GM12878 (cell line): ENCODE data around the gene HOXB1. TPM values are rescaled to one million over a fixed set of nuclear protein-coding genes. Genes with fewer than 3 reads are reported as not detected.

Experiments used
- ATAC-seq: fragments of 200-7000 bp; cut with Tn5 transposase; 3 replicates; pipeline ENCODE4 v1.9.1; 2020; ENCODE audit warnings: mild to moderate bottlenecking, moderate library complexity
- BruUV-seq: library from RNA; stranded (reverse); fragments of 400-500 nt; replicated peaks from 2 replicates; lab custom pipeline; 2021; lab: Mats Ljungman, UMichigan
- CTCF ChIA-PET: fragments of 300-600 bp; sonication (Branson Sonifier 250); formaldehyde crosslinking; extraction: SDS; loops from one replicate; lab custom pipeline; 2021; ENCODE audit warnings: inconsistent platforms; lab: Yijun Ruan, JAX
- POLR2A ChIA-PET: fragments of 350-600 bp; formaldehyde crosslinking; extraction: SDS; loops from one replicate; lab custom pipeline; 2021; ENCODE audit warnings: inconsistent platforms; lab: Charles Lee
- RAD21 ChIA-PET: fragments of 300-600 bp; sonication (Branson Sonifier 250); formaldehyde crosslinking; loops from one replicate; lab custom pipeline; 2023; ENCODE audit warnings: antibody characterized with exemption; ENCODE audit not compliant: unreplicated experiment; lab: Charles Lee
- SMC1A ChIA-PET: fragments of 300-600 bp; sonication (Branson Sonifier 250); formaldehyde crosslinking; loops from one replicate; lab custom pipeline; 2023; ENCODE audit not compliant: unreplicated experiment, uncharacterized antibody; lab: Charles Lee
- DNase-seq: peaks from one replicate; pipeline ENCODE4 v3.0.0-alpha.2; 2011; ENCODE audit warnings: low read depth, low spot score
- FAIRE-seq: peaks from 3 replicates; lab custom pipeline; 2011; peaks lifted over from hg19 to GRCh38; lab: Jason Lieb, UNC
- H2AFZ ChIP-seq: 2 replicates; pipeline ENCODE4 v1.6.0; 2011; ENCODE audit warnings: low read depth, low read length, control low read depth; ENCODE audit not compliant: control insufficient read depth
- H3K27ac ChIP-seq: 2 replicates; pipeline ENCODE4 v1.5.1; 2011; ENCODE audit warnings: control low read depth; ENCODE audit not compliant: control insufficient read depth, insufficient read depth
- H3K27me3 ChIP-seq, 2 experiments: replicated peaks in 1 of 2; 2 replicates each; pipeline versions ENCODE4 v1.6.0 to v1.6.1; 2011; ENCODE audit warnings: low read length in 1 of 2; ENCODE audit not compliant: control insufficient read depth in 2 of 2, insufficient read depth in 2 of 2
- H3K36me3 ChIP-seq, 2 experiments: 2 replicates each; pipeline ENCODE4 v1.5.1; 2011; ENCODE audit warnings: low read length in 1 of 2; ENCODE audit not compliant: control insufficient read depth in 2 of 2, insufficient read depth in 2 of 2
- H3K4me1 ChIP-seq: 2 replicates; pipeline ENCODE4 v1.6.1; 2011; ENCODE audit warnings: mild to moderate bottlenecking, low read length, moderate library complexity, mixed read lengths; ENCODE audit not compliant: control insufficient read depth, insufficient read depth
- H3K4me2 ChIP-seq: 2 replicates; pipeline ENCODE4 v1.6.0; 2011; ENCODE audit warnings: control low read depth; ENCODE audit not compliant: control insufficient read depth, insufficient read depth
- H3K4me3 ChIP-seq: fragments of 200-600 bp; sonication (generic); 2 replicates; pipeline ENCODE4 v1.5.1; 2016
- H3K79me2 ChIP-seq: 2 replicates; pipeline ENCODE4 v1.6.0; 2011; ENCODE audit warnings: low read length; ENCODE audit not compliant: control insufficient read depth, insufficient read depth
- H3K9ac ChIP-seq: 2 replicates; pipeline ENCODE4 v1.8.0; 2011; ENCODE audit warnings: low read length, control low read depth, mixed read lengths; ENCODE audit not compliant: control insufficient read depth, insufficient read depth
- H3K9me3 ChIP-seq: replicated peaks from 3 replicates; pipeline ENCODE4 v1.5.1; 2011; ENCODE audit warnings: mild to moderate bottlenecking, low read length; ENCODE audit not compliant: control insufficient read depth, insufficient read depth
- H4K20me1 ChIP-seq: 2 replicates; pipeline ENCODE4 v1.6.0; 2011; ENCODE audit not compliant: control insufficient read depth, insufficient read depth
- ATF7 ChIP-seq: fragments of 450-650 bp; IDR thresholded peaks from 2 replicates; pipeline ENCODE4 v1.6.1; 2016; ENCODE audit warnings: low read depth, mild to moderate bottlenecking
- EP300 ChIP-seq, 2 experiments: fragments of 150-350 bp in 1 of 2; IDR thresholded peaks; 2 replicates each; pipeline ENCODE4 v1.6.1; 2011 to 2012; ENCODE audit warnings: low read depth in 2 of 2, low read length in 2 of 2, borderline replicate concordance in 1 of 2, improper control_type of control experiment in 1 of 2, inconsistent platforms in 1 of 2; ENCODE audit not compliant: control insufficient read depth in 1 of 2
- ESRRA ChIP-seq: IDR thresholded peaks from 2 replicates; pipeline ENCODE4 v1.6.1; 2012; ENCODE audit warnings: mild to moderate bottlenecking, low read length, improper control_type of control experiment
- FOS ChIP-seq: IDR thresholded peaks from 3 replicates; pipeline ENCODE4 v1.6.1; 2011; ENCODE audit warnings: borderline replicate concordance; ENCODE audit not compliant: insufficient read length; ENCODE audit errors: extremely low read depth
- HDAC6 ChIP-seq: fragments of 200-600 bp; sonication (generic); IDR thresholded peaks from one replicate; pipeline ENCODE4 v1.8.0; 2017; ENCODE audit warnings: antibody characterized with exemption; ENCODE audit not compliant: unreplicated experiment
- IKZF1 ChIP-seq: fragments of 450-650 bp; conservative IDR thresholded peaks from 2 replicates; pipeline ENCODE4 v1.6.1; 2017; ENCODE audit warnings: antibody characterized with exemption, mild to moderate bottlenecking
- IKZF2 ChIP-seq, 2 experiments: fragments of 450-650 bp; IDR thresholded peaks; 2 replicates each; pipeline ENCODE4 v1.6.1; 2017; ENCODE audit warnings: mild to moderate bottlenecking in 2 of 2, moderate library complexity in 2 of 2
- IRF4 ChIP-seq: IDR thresholded peaks from 2 replicates; pipeline ENCODE4 v1.6.1; 2011; ENCODE audit warnings: low read depth, low read length
- JUNB ChIP-seq: IDR thresholded peaks from 2 replicates; pipeline ENCODE4 v1.6.1; 2016; ENCODE audit warnings: antibody characterized with exemption, mild to moderate bottlenecking
- JUND ChIP-seq: IDR thresholded peaks from 2 replicates; pipeline ENCODE4 v1.6.1; 2012; ENCODE audit warnings: low read depth, mild to moderate bottlenecking, low read length, improper control_type of control experiment, moderate library complexity
- MXI1 ChIP-seq: fragments of 150-350 bp; IDR thresholded peaks from 2 replicates; pipeline ENCODE4 v1.6.1; 2011; ENCODE audit warnings: low read depth, mild to moderate bottlenecking, inconsistent platforms, low read length, improper control_type of control experiment
- POU2F2 ChIP-seq: IDR thresholded peaks from 3 replicates; pipeline ENCODE4 v1.6.1; 2011; ENCODE audit warnings: low read depth, mild to moderate bottlenecking, low read length, borderline replicate concordance
- RUNX3 ChIP-seq: IDR thresholded peaks from 2 replicates; pipeline ENCODE4 v1.6.1; 2012; ENCODE audit warnings: low read length, inconsistent platforms
- TCF12 ChIP-seq: IDR thresholded peaks from 2 replicates; pipeline ENCODE4 v1.6.1; 2011; ENCODE audit warnings: low read depth, mild to moderate bottlenecking, low read length
- TCF7 ChIP-seq: IDR thresholded peaks from 2 replicates; pipeline ENCODE4 v1.6.1; 2014; ENCODE audit warnings: antibody characterized with exemption, borderline replicate concordance
- WGBS: methylation state at CpG from one replicate; pipeline ENCODE4 v1.1.6; 2016; ENCODE audit warnings: low lambda C conversion rate; ENCODE audit not compliant: insufficient replicate concordance, insufficient coverage; ENCODE audit errors: missing lambda C conversion rate; 5-methylcytosine and 5-hydroxymethylcytosine counted together
- in situ Hi-C: fragments of 300-500 bp; cut with MboI; formaldehyde crosslinking; loops from 9 replicates; pipeline ENCODE4 v1.14.3; 2018; ENCODE audit warnings: mixed read lengths
- intact Hi-C: fragments of 100-400 bp; cut with micrococcal nuclease; formaldehyde crosslinking; loops from one replicate; pipeline ENCODE4 v1.14.2; 2022; ENCODE audit not compliant: unreplicated experiment
- polyA plus RNA-seq, 11 experiments: library from polyadenylated mRNA; depleted of rRNA in 4 of 11; unstranded in 6 of 11; stranded (reverse) in 5 of 11; fragments of >200 nt; fragmentation: Nextera tagmentation in 4 of 11; fragmentation: Illumina TruSeq in 1 of 11; extraction: Ambion mirVana in 4 of 11; extraction: Trizol in 1 of 11; gene quantifications; 1 replicate in 1 of 11; 2 replicates in 10 of 11; pipeline versions ENCODE4 v1.2.1 to v1.2.3, GENCODE V29; 2011 to 2016; ENCODE audit warnings: inconsistent platforms in 2 of 11, missing spikeins in 2 of 11, low read depth in 1 of 11
- total RNA-seq, 4 experiments: library from RNA; depleted of rRNA in 3 of 4; stranded (reverse); fragments of >200 nt in 3 of 4; fragmentation: Illumina TruSeq in 1 of 4; extraction: Trizol in 1 of 4; gene quantifications; 2 replicates each; pipeline versions ENCODE4 v1.2.1 to v1.2.3, GENCODE V29; 2013 to 2021
- TF ChIP-seq, protein P1 (sequence below): fragments of 450-650 bp; formaldehyde crosslinking; IDR thresholded peaks from 2 replicates; pipeline ENCODE4 v1.4.0; 2022; ENCODE audit warnings: mild to moderate bottlenecking, moderate library complexity
- TF ChIP-seq, protein P2 (sequence below): fragments of 450-650 bp; IDR thresholded peaks from 2 replicates; pipeline ENCODE4 v1.6.1; 2017; ENCODE audit warnings: low read depth, mild to moderate bottlenecking, moderate library complexity
- TF ChIP-seq, protein P3 (sequence below): IDR thresholded peaks from 2 replicates; pipeline ENCODE4 v1.6.1; 2012; ENCODE audit warnings: low read length, inconsistent platforms

HOXB1 gene
- total and polyA plus RNA-seq, 10 of the 15 experiments (the other 5 are each of a cell fraction or from before 2014, with no cell fraction given) = not detected

DNA sequence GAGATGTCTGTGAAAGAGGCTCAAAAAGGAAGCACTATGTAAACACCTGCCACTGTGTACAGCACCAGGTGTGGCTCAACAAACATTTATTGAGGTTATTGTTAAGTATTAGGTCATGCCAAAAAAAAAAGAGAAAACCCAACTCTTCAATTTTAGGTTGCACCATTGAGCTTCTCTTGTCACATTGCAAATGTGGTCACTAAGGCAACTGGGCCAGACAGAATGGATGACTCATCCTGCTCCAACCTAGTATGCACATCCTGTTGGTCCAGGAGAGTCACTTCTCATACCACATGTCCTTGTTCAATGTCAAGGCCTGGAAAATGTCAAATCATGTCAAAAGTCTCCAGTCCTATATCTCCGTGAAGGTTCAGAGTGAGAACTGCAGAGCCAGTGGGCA lies 25.0 kb downstream of the HOXB1 start:
- Histone ChIP-seq H3K36me3 (no peaks in the 10 kb centered on the region), H3K4me1 (peaks cover 24% of the 10 kb centered on the region), H4K20me1 (no peaks in the 10 kb centered on the region), H3K79me2 (no peaks in the 10 kb centered on the region), H3K9ac (no peak overlapping the region), H3K4me3 (no peak overlapping the region), H2AFZ (no peak overlapping the region; the same call in 1 of the 2 replicates), H3K9me3 (no peaks in the 10 kb centered on the region), H3K27ac (no peak overlapping the region), H3K4me2 (peak overlapping the region; percentile 28; the same call in 1 of the 2 replicates), H3K27me3 (no peaks in the 10 kb centered on the region)
- DNase-seq = peak; percentile 77
- peak; percentile 99 for ATAC-seq
- WGBS = 0% methylated on average over 1 of the region's 1 CpG
- intact Hi-C loops = no loop called here
- ChIA-PET SMC1A (interaction anchor here (0.6 to 4.6 kb wide), 12 partner anchors 9 to 169 kb away, joined by 3 to 31 read pairs (median 4); no protein-coding TSS in a partner anchor), POLR2A (interaction anchor here (1.0 to 1.4 kb wide), 5 partner anchors 20 to 347 kb away, joined by 3 to 5 read pairs (median 3); no protein-coding TSS in a partner anchor), RAD21 (interaction anchor here (0.6 to 3.7 kb wide), 7 partner anchors 14 to 154 kb away, joined by 3 to 18 read pairs (median 4); partner anchors contain the start of gene HOXB5), CTCF (interaction anchor here (0.6 to 5.7 kb wide), 11 partner anchors 9 to 198 kb away, joined by 3 to 36 read pairs (median 5); no protein-coding TSS in a partner anchor)
- in situ Hi-C loops = no loop called here
- BruUV-seq = no TSS peak
- peak; percentile 91 for FAIRE-seq
- TF ChIP-seq JUND = peak; percentile 63; the same call in 1 of the 2 replicates
- peak; percentile 77 for TF ChIP-seq MXI1
- TF ChIP-seq ESRRA = peak; percentile 64; the same call in 1 of the 2 replicates
- 0 out of 3 replicates have a peak, but pooled peaks have one; percentile 16 for TF ChIP-seq POU2F2
- peak; percentile 81 for TF ChIP-seq RUNX3
- TF ChIP-seq IRF4 = peak; percentile 20; the same call in 1 of the 2 replicates
- TF ChIP-seq ATF7 = peak; percentile 93
- TF ChIP-seq, protein P1, sequence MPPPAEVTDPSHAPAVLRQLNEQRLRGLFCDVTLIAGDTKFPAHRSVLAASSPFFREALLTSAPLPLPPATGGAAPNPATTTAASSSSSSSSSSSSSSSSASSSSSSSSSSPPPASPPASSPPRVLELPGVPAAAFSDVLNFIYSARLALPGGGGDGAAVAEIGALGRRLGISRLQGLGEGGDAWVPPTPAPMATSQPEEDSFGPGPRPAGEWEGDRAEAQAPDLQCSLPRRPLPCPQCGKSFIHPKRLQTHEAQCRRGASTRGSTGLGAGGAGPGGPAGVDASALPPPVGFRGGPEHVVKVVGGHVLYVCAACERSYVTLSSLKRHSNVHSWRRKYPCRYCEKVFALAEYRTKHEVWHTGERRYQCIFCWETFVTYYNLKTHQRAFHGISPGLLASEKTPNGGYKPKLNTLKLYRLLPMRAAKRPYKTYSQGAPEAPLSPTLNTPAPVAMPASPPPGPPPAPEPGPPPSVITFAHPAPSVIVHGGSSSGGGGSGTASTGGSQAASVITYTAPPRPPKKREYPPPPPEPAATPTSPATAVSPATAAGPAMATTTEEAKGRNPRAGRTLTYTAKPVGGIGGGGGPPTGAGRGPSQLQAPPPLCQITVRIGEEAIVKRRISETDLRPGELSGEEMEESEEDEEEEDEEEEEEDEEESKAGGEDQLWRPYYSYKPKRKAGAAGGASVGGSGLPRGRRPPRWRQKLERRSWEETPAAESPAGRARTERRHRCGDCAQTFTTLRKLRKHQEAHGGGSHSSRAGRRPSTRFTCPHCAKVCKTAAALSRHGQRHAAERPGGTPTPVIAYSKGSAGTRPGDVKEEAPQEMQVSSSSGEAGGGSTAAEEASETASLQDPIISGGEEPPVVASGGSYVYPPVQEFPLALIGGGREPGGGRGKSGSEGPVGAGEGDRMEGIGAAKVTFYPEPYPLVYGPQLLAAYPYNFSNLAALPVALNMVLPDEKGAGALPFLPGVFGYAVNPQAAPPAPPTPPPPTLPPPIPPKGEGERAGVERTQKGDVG (CRISPR knock-in tag) = no peak
- peak; percentile 49 to 82; a peak in 3 of 4 replicates for TF ChIP-seq EP300 (IDR thresholded peaks at IDR 0.05; ENCODE audit: borderline replicate concordance in 1 of 2, control insufficient read depth in 1 of 2, low read depth in 2 of 2, low read length in 2 of 2)
- no peak for TF ChIP-seq TCF7
- peak; percentile 61 for TF ChIP-seq JUNB
- no peak; the same call in 1 of the 2 replicates for TF ChIP-seq IKZF1
- TF ChIP-seq, protein P2, sequence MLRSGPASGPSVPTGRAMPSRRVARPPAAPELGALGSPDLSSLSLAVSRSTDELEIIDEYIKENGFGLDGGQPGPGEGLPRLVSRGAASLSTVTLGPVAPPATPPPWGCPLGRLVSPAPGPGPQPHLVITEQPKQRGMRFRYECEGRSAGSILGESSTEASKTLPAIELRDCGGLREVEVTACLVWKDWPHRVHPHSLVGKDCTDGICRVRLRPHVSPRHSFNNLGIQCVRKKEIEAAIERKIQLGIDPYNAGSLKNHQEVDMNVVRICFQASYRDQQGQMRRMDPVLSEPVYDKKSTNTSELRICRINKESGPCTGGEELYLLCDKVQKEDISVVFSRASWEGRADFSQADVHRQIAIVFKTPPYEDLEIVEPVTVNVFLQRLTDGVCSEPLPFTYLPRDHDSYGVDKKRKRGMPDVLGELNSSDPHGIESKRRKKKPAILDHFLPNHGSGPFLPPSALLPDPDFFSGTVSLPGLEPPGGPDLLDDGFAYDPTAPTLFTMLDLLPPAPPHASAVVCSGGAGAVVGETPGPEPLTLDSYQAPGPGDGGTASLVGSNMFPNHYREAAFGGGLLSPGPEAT = 0 out of 2 replicates have a peak, but pooled peaks have one; percentile 27
- 0 out of 2 replicates have a peak, but pooled peaks have one; percentile 41 for TF ChIP-seq TCF12
- TF ChIP-seq IKZF2 (IDR thresholded peaks at IDR 0.05) = peak; percentile 73 to 79
- TF ChIP-seq HDAC6 = no peak
- no peak for TF ChIP-seq FOS
- TF ChIP-seq, protein P3, sequence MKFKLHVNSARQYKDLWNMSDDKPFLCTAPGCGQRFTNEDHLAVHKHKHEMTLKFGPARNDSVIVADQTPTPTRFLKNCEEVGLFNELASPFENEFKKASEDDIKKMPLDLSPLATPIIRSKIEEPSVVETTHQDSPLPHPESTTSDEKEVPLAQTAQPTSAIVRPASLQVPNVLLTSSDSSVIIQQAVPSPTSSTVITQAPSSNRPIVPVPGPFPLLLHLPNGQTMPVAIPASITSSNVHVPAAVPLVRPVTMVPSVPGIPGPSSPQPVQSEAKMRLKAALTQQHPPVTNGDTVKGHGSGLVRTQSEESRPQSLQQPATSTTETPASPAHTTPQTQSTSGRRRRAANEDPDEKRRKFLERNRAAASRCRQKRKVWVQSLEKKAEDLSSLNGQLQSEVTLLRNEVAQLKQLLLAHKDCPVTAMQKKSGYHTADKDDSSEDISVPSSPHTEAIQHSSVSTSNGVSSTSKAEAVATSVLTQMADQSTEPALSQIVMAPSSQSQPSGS = peak; percentile 50; the same call in 1 of the 2 replicates
